Measurements from ENCODE around the gene SIAH3. TPM values are rescaled to one million over a fixed set of nuclear protein-coding genes. Genes with fewer than 3 reads are reported as not detected.

Gene SIAH3
- total RNA-seq, 1 donor from 2014 or later = 0.08 TPM

- no peak for TF ChIP-seq CTCF (IDR thresholded peaks at IDR 0.05; ENCODE audit: unreplicated experiment)
- Mint-ChIP-seq H3K27ac (ENCODE audit: unreplicated experiment) (no peak overlapping the region), H3K36me3 (ENCODE audit: low read depth, unreplicated experiment) (no peaks in the 10 kb centered on the region)
Measured at GRCh38 chr13:45751885-45752284, 99.7 kb downstream of the SIAH3 start.

GRCh38 chr13:45750566-45750965 is 101.0 kb downstream of the SIAH3 start:
- Mint-ChIP-seq H3K4me1 (ENCODE audit: unreplicated experiment) (no peaks in the 10 kb centered on the region), H3K9me3 (ENCODE audit: unreplicated experiment) (no peaks in the 10 kb centered on the region), H3K36me3 (ENCODE audit: low read depth, unreplicated experiment) (no peaks in the 10 kb centered on the region), H3K4me3 (ENCODE audit: unreplicated experiment) (no peak overlapping the region), H3K27ac (ENCODE audit: unreplicated experiment) (no peak overlapping the region), H3K27me3 (ENCODE audit: unreplicated experiment) (peaks cover 2% of the 10 kb centered on the region)
- DNase-seq (ENCODE audit: low spot score) = no peak
- TF ChIP-seq CTCF (IDR thresholded peaks at IDR 0.05; ENCODE audit: unreplicated experiment) = no peak

More at GRCh38 chr13:45751885-45752284, 99.7 kb downstream of the SIAH3 start:
- Mint-ChIP-seq H3K27me3 (ENCODE audit: unreplicated experiment) (peaks cover 2% of the 10 kb centered on the region), H3K4me1 (ENCODE audit: unreplicated experiment) (no peaks in the 10 kb centered on the region), H3K4me3 (ENCODE audit: unreplicated experiment) (no peak overlapping the region), H3K9me3 (ENCODE audit: unreplicated experiment) (no peaks in the 10 kb centered on the region)
- no peak for DNase-seq (ENCODE audit: low spot score)

- H3K4me3 Mint-ChIP-seq (ENCODE audit: unreplicated experiment) = no peak overlapping the region
- no peak for TF ChIP-seq CTCF (IDR thresholded peaks at IDR 0.05; ENCODE audit: unreplicated experiment)
- DNase-seq (ENCODE audit: low spot score) = no peak
- H3K4me1 Mint-ChIP-seq (ENCODE audit: unreplicated experiment) = no peaks in the 10 kb centered on the region
- H3K9me3 Mint-ChIP-seq (ENCODE audit: unreplicated experiment) = no peaks in the 10 kb centered on the region
- no peak overlapping the region for H3K27ac Mint-ChIP-seq (ENCODE audit: unreplicated experiment)
- H3K27me3 Mint-ChIP-seq (ENCODE audit: unreplicated experiment) = peaks cover 2% of the 10 kb centered on the region
- H3K36me3 Mint-ChIP-seq (ENCODE audit: low read depth, unreplicated experiment) = no peaks in the 10 kb centered on the region
Measured at GRCh38 chr13:45748941-45749759, 102.4 kb downstream of the SIAH3 start.

GRCh38 chr13:45747071-45747470 is 104.5 kb downstream of the SIAH3 start:
- no peaks in the 10 kb centered on the region for H3K36me3 Mint-ChIP-seq (ENCODE audit: low read depth, unreplicated experiment)
- TF ChIP-seq CTCF (IDR thresholded peaks at IDR 0.05; ENCODE audit: unreplicated experiment) = no peak
- H3K4me1 Mint-ChIP-seq (ENCODE audit: unreplicated experiment) = no peaks in the 10 kb centered on the region
- no peak for DNase-seq (ENCODE audit: low spot score)
- no peak overlapping the region for H3K27ac Mint-ChIP-seq (ENCODE audit: unreplicated experiment)
- peaks cover 2% of the 10 kb centered on the region for H3K27me3 Mint-ChIP-seq (ENCODE audit: unreplicated experiment)
- no peaks in the 10 kb centered on the region for H3K9me3 Mint-ChIP-seq (ENCODE audit: unreplicated experiment)
- no peak overlapping the region for H3K4me3 Mint-ChIP-seq (ENCODE audit: unreplicated experiment)

GRCh38 chr13:45744979-45745378 is 106.6 kb downstream of the SIAH3 start:
- no peak for TF ChIP-seq CTCF (IDR thresholded peaks at IDR 0.05; ENCODE audit: unreplicated experiment)
- H3K4me1 Mint-ChIP-seq (ENCODE audit: unreplicated experiment) = no peaks in the 10 kb centered on the region
- H3K36me3 Mint-ChIP-seq (ENCODE audit: low read depth, unreplicated experiment) = no peaks in the 10 kb centered on the region
- no peak overlapping the region for H3K27ac Mint-ChIP-seq (ENCODE audit: unreplicated experiment)
- H3K9me3 Mint-ChIP-seq (ENCODE audit: unreplicated experiment) = no peaks in the 10 kb centered on the region
- DNase-seq (ENCODE audit: low spot score) = no peak
- no peak overlapping the region for H3K4me3 Mint-ChIP-seq (ENCODE audit: unreplicated experiment)
- H3K27me3 Mint-ChIP-seq (ENCODE audit: unreplicated experiment) = peaks cover 2% of the 10 kb centered on the region

All from endothelial cell (in vitro differentiated cells).